ENCODE measurements around the gene CINP. TPM values are rescaled to one million over a fixed set of nuclear protein-coding genes. Genes with fewer than 3 reads are reported as not detected.

Gene CINP
- 10 to 100 TPM; 38.3 to 76.0 (median 41.5) TPM for total RNA-seq
- 10 to 100 TPM; 39.2 to 92.6 (median 86.6) TPM for polyA plus RNA-seq
- long read RNA-seq, donor 1, full-length matches to known transcripts, result 24 of 24 reads
- long read RNA-seq, donor 1, partial matches to known transcripts, result 0 of 24 reads
- long read RNA-seq, donor 1, other reads (novel, unspliced or antisense), result 0 of 24 reads
- long read RNA-seq, donor 2, full-length matches to known transcripts, result 12 of 12 reads
- long read RNA-seq, donor 2, partial matches to known transcripts, result 0 of 12 reads
- long read RNA-seq, donor 2, other reads (novel, unspliced or antisense), result 0 of 12 reads
- long read RNA-seq, donor 3, full-length matches to known transcripts, result 30 of 30 reads
- long read RNA-seq, donor 3, partial matches to known transcripts, result 0 of 30 reads
- long read RNA-seq, donor 3, other reads (novel, unspliced or antisense), result 0 of 30 reads
- long read RNA-seq, donor 4, full-length matches to known transcripts, result 29 of 34 reads
- long read RNA-seq, donor 4, partial matches to known transcripts, result 1 of 34 reads
- long read RNA-seq, donor 4, other reads (novel, unspliced or antisense), result 4 of 34 reads
- long read RNA-seq, donor 5, full-length matches to known transcripts, result 59 of 64 reads
- long read RNA-seq, donor 5, partial matches to known transcripts, result 0 of 64 reads
- long read RNA-seq, donor 5, other reads (novel, unspliced or antisense), result 5 of 64 reads
- long read RNA-seq, donor 6, full-length matches to known transcripts, result 17 of 19 reads
- long read RNA-seq, donor 6, partial matches to known transcripts, result 2 of 19 reads
- long read RNA-seq, donor 6, other reads (novel, unspliced or antisense), result 0 of 19 reads
- long read RNA-seq, donor 7, full-length matches to known transcripts, result 6 of 6 reads
- long read RNA-seq, donor 7, partial matches to known transcripts, result 0 of 6 reads
- long read RNA-seq, donor 7, other reads (novel, unspliced or antisense), result 0 of 6 reads
- long read RNA-seq, donor 8, full-length matches to known transcripts, result 22 of 22 reads
- long read RNA-seq, donor 8, partial matches to known transcripts, result 0 of 22 reads
- long read RNA-seq, donor 8, other reads (novel, unspliced or antisense), result 0 of 22 reads
- long read RNA-seq, donor 9, transcript CINP-201 (5 exons, 955 nt), result major isoform, 17 of 18 reads
- long read RNA-seq, donor 9, partial matches to known transcripts, result 0 of 18 reads
- long read RNA-seq, donor 9, other reads (novel, unspliced or antisense), result 0 of 18 reads
- long read RNA-seq, donor 10, full-length matches to known transcripts, result 11 of 11 reads
- long read RNA-seq, donor 10, partial matches to known transcripts, result 0 of 11 reads
- long read RNA-seq, donor 10, other reads (novel, unspliced or antisense), result 0 of 11 reads

DNA sequence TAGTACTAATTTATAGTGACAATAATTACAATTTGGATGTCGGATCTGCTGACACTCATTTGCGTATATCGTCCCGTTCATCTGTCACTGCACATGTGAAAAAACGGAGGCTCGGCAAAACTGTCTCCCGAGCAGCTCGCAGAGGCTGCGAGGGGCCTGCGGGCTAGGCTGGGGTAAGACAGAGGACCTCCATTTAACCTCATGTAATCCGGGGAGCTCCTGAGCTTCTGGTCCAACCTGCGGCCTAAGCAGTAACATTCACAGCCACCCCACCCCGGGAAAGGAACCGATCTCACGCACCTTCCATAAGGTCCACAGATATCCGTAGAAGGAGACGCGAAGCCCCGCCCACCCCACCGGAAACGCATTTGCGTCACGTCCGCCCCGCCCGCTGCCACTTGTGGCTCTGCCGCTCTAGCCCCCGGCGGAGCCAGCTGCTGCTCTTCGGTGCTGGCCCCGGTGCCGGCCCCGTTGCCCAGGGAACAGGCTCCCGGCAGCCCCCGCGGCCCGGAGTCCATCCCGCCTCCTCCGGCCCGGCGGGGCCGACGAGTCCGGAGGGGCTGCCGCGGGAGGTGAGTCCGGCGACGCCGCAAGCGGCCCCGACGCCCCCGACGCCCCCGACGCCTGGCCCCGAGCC is at the start of gene CINP, which contains the start of gene TECPR2:
CINP (minus strand) TSS at position 346 of the 637 bp plus-strand sequence; CDS start at position 307, 39 bp downstream.
TECPR2 (plus strand) TSS at position 397 of the 637 bp plus-strand sequence. CDS start 13,781 bp downstream, outside the sequence.
- peak; percentile 97 to 99 (median 98) for DNase-seq
- TF ChIP-seq, protein P1, sequence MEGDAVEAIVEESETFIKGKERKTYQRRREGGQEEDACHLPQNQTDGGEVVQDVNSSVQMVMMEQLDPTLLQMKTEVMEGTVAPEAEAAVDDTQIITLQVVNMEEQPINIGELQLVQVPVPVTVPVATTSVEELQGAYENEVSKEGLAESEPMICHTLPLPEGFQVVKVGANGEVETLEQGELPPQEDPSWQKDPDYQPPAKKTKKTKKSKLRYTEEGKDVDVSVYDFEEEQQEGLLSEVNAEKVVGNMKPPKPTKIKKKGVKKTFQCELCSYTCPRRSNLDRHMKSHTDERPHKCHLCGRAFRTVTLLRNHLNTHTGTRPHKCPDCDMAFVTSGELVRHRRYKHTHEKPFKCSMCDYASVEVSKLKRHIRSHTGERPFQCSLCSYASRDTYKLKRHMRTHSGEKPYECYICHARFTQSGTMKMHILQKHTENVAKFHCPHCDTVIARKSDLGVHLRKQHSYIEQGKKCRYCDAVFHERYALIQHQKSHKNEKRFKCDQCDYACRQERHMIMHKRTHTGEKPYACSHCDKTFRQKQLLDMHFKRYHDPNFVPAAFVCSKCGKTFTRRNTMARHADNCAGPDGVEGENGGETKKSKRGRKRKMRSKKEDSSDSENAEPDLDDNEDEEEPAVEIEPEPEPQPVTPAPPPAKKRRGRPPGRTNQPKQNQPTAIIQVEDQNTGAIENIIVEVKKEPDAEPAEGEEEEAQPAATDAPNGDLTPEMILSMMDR (IDR thresholded peaks at IDR 0.05), result no peak
- TF ChIP-seq POLR2A (IDR thresholded peaks at IDR 0.05), result peak; percentile 36 to 72
- intact Hi-C loops (cut with DNase I), result no loop called here
- WGBS, 4 donors, result 0 to 1% (median 0%) methylated on average over 8 to 58 of the region's 58 CpGs; no CpG with 5 or more reads in 1 of the 4 donors
- peaks cover 0 to 16% of the 10 kb centered on the region in 2 donors for H3K36me3 ChIP-seq (replicated peaks in 1 of 2)
- no peaks in the 10 kb centered on the region for H3K27me3 ChIP-seq
- H3K27ac ChIP-seq, result peak within 1 kb of the TSS in 4 of 5 donors; percentile 59 to 89 (median 83)
- H3K4me1 ChIP-seq (replicated peaks in 1 of 2), result peaks cover 9 to 20% of the 10 kb centered on the region in 2 donors
- H3K9me3 ChIP-seq (replicated peaks in 1 of 3), result no peaks in the 10 kb centered on the region
- peak within 1 kb of the TSS; percentile 78 to 99 (median 91) for H3K4me3 ChIP-seq

DNA sequence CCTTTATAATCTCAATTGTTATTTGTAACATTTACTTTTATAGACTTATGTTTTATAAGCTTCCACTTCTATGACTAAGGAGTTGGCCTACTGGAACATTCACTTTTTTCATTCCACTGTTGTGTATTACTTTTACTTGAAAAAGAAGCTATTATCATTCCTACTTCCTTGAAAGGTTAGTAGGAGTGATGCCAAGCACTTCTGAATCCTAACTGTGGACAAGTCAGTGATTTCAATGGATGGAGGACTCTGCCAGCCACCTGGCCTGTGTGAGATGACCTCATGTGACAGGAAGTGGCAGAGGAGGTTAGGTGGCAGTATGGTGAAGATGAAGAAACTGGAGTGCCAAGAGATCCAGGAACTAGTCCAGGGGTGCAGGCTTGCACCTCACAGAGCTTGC is 46.0 kb upstream of the CINP start:
- intact Hi-C loops (cut with DNase I), result no loop called here
- DNase-seq, result peak in 1 of 7 donors; percentile 35
- no peaks in the 10 kb centered on the region for H3K9me3 ChIP-seq (replicated peaks in 1 of 3)
- TF ChIP-seq, protein P1 (IDR thresholded peaks at IDR 0.05), result no peak
- no peak for TF ChIP-seq POLR2A (IDR thresholded peaks at IDR 0.05)
- H3K27me3 ChIP-seq, result no peaks in the 10 kb centered on the region
- no peaks in the 10 kb centered on the region for H3K4me1 ChIP-seq (replicated peaks in 1 of 2)
- H3K27ac ChIP-seq, result no peak overlapping the region
- no peak overlapping the region for H3K4me3 ChIP-seq
- H3K36me3 ChIP-seq (replicated peaks in 1 of 2), result peaks cover 0 to 7% of the 10 kb centered on the region in 2 donors

DNA sequence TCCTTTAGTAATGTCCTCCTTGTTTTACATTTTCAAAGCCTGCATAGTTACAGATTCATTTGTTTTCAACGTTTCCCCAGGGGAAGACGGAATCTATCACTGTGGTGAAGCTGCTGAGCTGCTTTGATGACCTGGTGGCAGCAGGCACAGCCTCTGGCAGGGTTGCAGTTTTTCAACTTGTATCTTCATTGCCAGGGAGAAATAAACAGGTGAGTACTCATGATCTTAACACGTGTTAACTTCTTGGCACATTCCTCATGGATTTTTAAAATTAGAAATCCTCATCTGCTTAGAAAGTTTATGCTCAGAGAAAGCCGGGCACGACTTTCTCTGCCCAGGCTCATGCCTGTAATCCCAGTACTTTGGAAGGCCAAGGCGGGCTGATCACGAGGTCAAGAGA is 44.6 kb upstream of the CINP start:
- peaks cover 0 to 7% (median 5%) of the 10 kb centered on the region in 3 donors for H3K9me3 ChIP-seq (replicated peaks in 1 of 3)
- 88 to 93% (median 90%) methylated on average over 7 of the region's 7 CpGs for WGBS, 4 donors
- no peak for TF ChIP-seq POLR2A (IDR thresholded peaks at IDR 0.05)
- TF ChIP-seq, protein P1 (IDR thresholded peaks at IDR 0.05), result no peak
- no peaks in the 10 kb centered on the region for H3K4me1 ChIP-seq (replicated peaks in 1 of 2)
- intact Hi-C loops (cut with DNase I), result no loop called here
- H3K27me3 ChIP-seq, result no peaks in the 10 kb centered on the region
- H3K4me3 ChIP-seq, result no peak overlapping the region
- no peak overlapping the region for H3K27ac ChIP-seq
- H3K36me3 ChIP-seq (replicated peaks in 1 of 2), result peaks cover 0 to 7% of the 10 kb centered on the region in 2 donors
- DNase-seq, result no peak
